Ishikawa (cell line): ENCODE data around the gene FHL3.

Experiments used
- EP300 ChIP-seq: IDR thresholded peaks from 2 replicates; pipeline ENCODE4 v1.6.1; 2012; ENCODE audit warnings: borderline replicate concordance
- MAX ChIP-seq: IDR thresholded peaks from 2 replicates; pipeline ENCODE4 v1.6.1; 2012
- YY1 ChIP-seq: IDR thresholded peaks from 2 replicates; pipeline ENCODE4 v1.6.1; 2012; ENCODE audit warnings: low read depth

- no peak for TF ChIP-seq YY1
- TF ChIP-seq MAX: no peak
- no peak for TF ChIP-seq EP300
Measured at GRCh38 chr1:38014724-38015424, 9.6 kb upstream of the FHL3 start.
